Ecto neural progenitor cell (in vitro differentiated cells): ENCODE results near the gene TFB2M.
"Not testable (repeated sequence)": the region's sequence is repeated elsewhere in the genome, so short reads cannot be mapped to it uniquely, and the experiment has no call there.

ENCODE experiments used
- DNase-seq: peaks from one replicate; pipeline ENCODE4 v3.0.0-alpha.2; 2018; ENCODE audit warnings: low spot score

TFB2M gene

GRCh38 chr1:246583056-246583440, 17.0 kb upstream of the TFB2M start:
- DNase-seq, result no peak

GRCh38 chr1:246582301-246583055, 16.4 kb upstream of the TFB2M start:
- no peak for DNase-seq

GRCh38 chr1:246580497-246581370, 14.7 kb upstream of the TFB2M start:
- DNase-seq, result no peak

GRCh38 chr1:246579818-246580217, 13.8 kb upstream of the TFB2M start:
- DNase-seq, result no peak

GRCh38 chr1:246577720-246578106, 11.7 kb upstream of the TFB2M start:
- no peak for DNase-seq

- DNase-seq, result no peak
Observed at GRCh38 chr1:246577082-246577719, 11.1 kb upstream of the TFB2M start.

- no peak for DNase-seq
Observed at GRCh38 chr1:246576709-246577032, 10.6 kb upstream of the TFB2M start.

GRCh38 chr1:246573491-246573890, 7.4 kb upstream of the TFB2M start:
- DNase-seq, result no peak

- no peak for DNase-seq
Observed at GRCh38 chr1:246572785-246573184, 6.7 kb upstream of the TFB2M start.

- DNase-seq, result no peak
Observed at GRCh38 chr1:246571953-246572352, 5.9 kb upstream of the TFB2M start.

GRCh38 chr1:246571309-246571708, 5.2 kb upstream of the TFB2M start:
- DNase-seq, result not testable (repeated sequence)

GRCh38 chr1:246569248-246570238, 3.5 kb upstream of the TFB2M start:
- no peak for DNase-seq

- no peak for DNase-seq
Observed at GRCh38 chr1:246567646-246568235, 1.7 kb upstream of the TFB2M start.

GRCh38 chr1:246566813-246567645, 968 bp upstream of the TFB2M start:
- no peak for DNase-seq

GRCh38 chr1:246565751-246566127, 322 bp downstream of the TFB2M start:
- DNase-seq, result no peak

- DNase-seq, result no peak
Observed at GRCh38 chr1:246564839-246565750, 966 bp downstream of the TFB2M start.

GRCh38 chr1:246560833-246561232, 5.2 kb downstream of the TFB2M start:
- DNase-seq, result not testable (repeated sequence)

GRCh38 chr1:246559310-246559709, 6.8 kb downstream of the TFB2M start:
- no peak for DNase-seq

GRCh38 chr1:246558041-246558440, 8.0 kb downstream of the TFB2M start:
- DNase-seq, result no peak
